SK-N-SH (cell line): ENCODE data around the gene CENPP. TPM values are rescaled to one million over a fixed set of nuclear protein-coding genes. Genes with fewer than 3 reads are reported as not detected.

Experiments used
- CTCF ChIA-PET: fragments of 300-600, 350-600 bp; formaldehyde crosslinking; extraction: SDS; loops from one replicate; lab custom pipeline; 2021; lab: Yijun Ruan, JAX
- POLR2A ChIA-PET: fragments of 350-600 bp; sonication (Branson Sonifier 250); formaldehyde crosslinking; extraction: SDS; loops from one replicate; lab custom pipeline; 2020; ENCODE audit warnings: antibody characterized with exemption, inconsistent platforms; lab: Yijun Ruan, JAX
- DNase-seq: peaks from one replicate; pipeline ENCODE4 v3.0.0; 2012
- H2AFZ ChIP-seq: fragments of 200-600 bp; sonication (generic); 2 replicates; pipeline ENCODE4 v1.8.1; 2016; ENCODE audit warnings: antibody characterized with exemption, mild to moderate bottlenecking, low read depth
- H3F3A ChIP-seq: fragments of 200-600 bp; sonication (generic); replicated peaks from 2 replicates; pipeline ENCODE3; 2016; ENCODE audit warnings: antibody characterized with exemption, mild to moderate bottlenecking; ENCODE audit not compliant: insufficient read depth
- H3K27ac ChIP-seq, 2 experiments: fragments of 200-500 bp in 1 of 2; fragments of 200-600 bp in 1 of 2; sonication (Bioruptor generic) in 1 of 2; sonication (generic), shearing (Covaris generic) in 1 of 2; 2 replicates each; pipeline versions ENCODE4 v1.5.1 to v1.6.1; 2014 to 2016; ENCODE audit warnings: low read depth in 2 of 2, inconsistent platforms in 1 of 2, low read length in 1 of 2, mild to moderate bottlenecking in 1 of 2, mixed read lengths in 1 of 2
- H3K27me3 ChIP-seq: fragments of 200-600 bp; sonication (generic), shearing (Covaris generic); 2 replicates; pipeline ENCODE4 v1.6.1; 2016; ENCODE audit warnings: mixed run types; ENCODE audit not compliant: insufficient read depth
- H3K36me3 ChIP-seq, 2 experiments: fragments of 200-500 bp in 1 of 2; fragments of 200-600 bp in 1 of 2; sonication (Bioruptor generic) in 1 of 2; sonication (generic) in 1 of 2; replicated peaks in 1 of 2; 2 replicates each; pipeline versions ENCODE3 to v1.5.1; 2014 to 2016; ENCODE audit warnings: low read length in 1 of 2, mild to moderate bottlenecking in 1 of 2; ENCODE audit not compliant: insufficient read depth in 2 of 2, control insufficient read depth in 1 of 2
- H3K4me1 ChIP-seq, 2 experiments: fragments of 200-500 bp in 1 of 2; fragments of 200-600 bp in 1 of 2; sonication (Bioruptor generic) in 1 of 2; sonication (generic), shearing (Covaris generic) in 1 of 2; 2 replicates each; pipeline versions ENCODE4 v1.5.1 to v1.6.1; 2014 to 2016; ENCODE audit warnings: low read depth in 1 of 2, low read length in 1 of 2, mixed run types in 1 of 2; ENCODE audit not compliant: insufficient read depth in 2 of 2, control insufficient read depth in 1 of 2
- H3K4me2 ChIP-seq: fragments of 200-600 bp; sonication (generic), shearing (Covaris generic); 2 replicates; pipeline ENCODE4 v1.6.1; 2017; ENCODE audit warnings: mixed run types
- H3K4me3 ChIP-seq, 2 experiments: fragments of 200-500 bp in 1 of 2; fragments of 200-600 bp in 1 of 2; sonication (Bioruptor generic) in 1 of 2; sonication (generic), shearing (Covaris generic) in 1 of 2; 2 replicates each; pipeline versions ENCODE4 v1.5.1 to v1.8.1; 2014 to 2016; ENCODE audit warnings: low read depth in 2 of 2, inconsistent platforms in 1 of 2, low read length in 1 of 2, mild to moderate bottlenecking in 1 of 2, mixed read lengths in 1 of 2, moderate library complexity in 1 of 2
- H3K79me2 ChIP-seq: fragments of 200-600 bp; sonication (generic); 2 replicates; pipeline ENCODE4 v1.8.1; 2017; ENCODE audit warnings: mild to moderate bottlenecking; ENCODE audit not compliant: insufficient read depth
- H3K9ac ChIP-seq: fragments of 200-600 bp; sonication (generic); 2 replicates; pipeline ENCODE4 v1.6.1; 2017; ENCODE audit warnings: mixed run types
- H3K9me2 ChIP-seq: fragments of 200-600 bp; sonication (generic); 2 replicates; pipeline ENCODE4 v1.6.1; 2017; ENCODE audit warnings: mixed run types
- H3K9me3 ChIP-seq: fragments of 200-600 bp; sonication (generic); 2 replicates; pipeline ENCODE4 v1.6.1; 2017; ENCODE audit warnings: mixed run types, mild to moderate bottlenecking, moderate library complexity
- H4K20me1 ChIP-seq: fragments of 200-600 bp; sonication (generic); 2 replicates; pipeline ENCODE4 v1.6.1; 2017; ENCODE audit warnings: mild to moderate bottlenecking, mixed run types; ENCODE audit not compliant: insufficient read depth
- CTCF ChIP-seq: fragments of 200-600 bp; sonication (generic); IDR thresholded peaks from 2 replicates; pipeline ENCODE4 v1.6.1; 2017; ENCODE audit warnings: antibody characterized with exemption, mild to moderate bottlenecking, moderate library complexity
- ELF1 ChIP-seq: IDR thresholded peaks from 2 replicates; pipeline ENCODE4 v1.4.0; 2012
- EP300 ChIP-seq, 2 experiments: IDR thresholded peaks; 2 replicates each; pipeline versions ENCODE4 v1.4.0 to v1.6.1; 2012; ENCODE audit warnings: borderline replicate concordance in 1 of 2, low read depth in 1 of 2, low read length in 1 of 2
- EZH2phosphoT487 ChIP-seq: fragments of 200-600 bp; sonication (generic); IDR thresholded peaks from 2 replicates; pipeline ENCODE4 v1.6.1; 2017; ENCODE audit warnings: low read depth, mixed run types, mild to moderate bottlenecking, antibody characterized with exemption, moderate library complexity, borderline replicate concordance
- FOSL2 ChIP-seq: IDR thresholded peaks from 2 replicates; pipeline ENCODE4 v1.4.0; 2012; ENCODE audit warnings: low read depth, mild to moderate bottlenecking, moderate library complexity, borderline replicate concordance
- GABPA ChIP-seq: IDR thresholded peaks from 2 replicates; pipeline ENCODE4 v1.4.0; 2012; ENCODE audit warnings: low read depth, mild to moderate bottlenecking
- MEF2A ChIP-seq: IDR thresholded peaks from 2 replicates; pipeline ENCODE4 v1.4.0; 2012; ENCODE audit warnings: low read depth, borderline replicate concordance
- MXI1 ChIP-seq: IDR thresholded peaks from 2 replicates; pipeline ENCODE4 v1.6.1; 2012; ENCODE audit warnings: mild to moderate bottlenecking, low read depth, low read length, improper control_type of control experiment
- NFIC ChIP-seq: IDR thresholded peaks from 2 replicates; pipeline ENCODE4 v1.4.0; 2012; ENCODE audit warnings: borderline replicate concordance
- NRF1 ChIP-seq: IDR thresholded peaks from 2 replicates; pipeline ENCODE4 v1.6.1; 2012; ENCODE audit warnings: low read depth, mild to moderate bottlenecking, low read length
- POLR2AphosphoS5 ChIP-seq: IDR thresholded peaks from 2 replicates; pipeline ENCODE4 v1.6.1; 2012; ENCODE audit warnings: low read depth, low read length
- REST ChIP-seq: IDR thresholded peaks from 2 replicates; pipeline ENCODE4 v1.6.1; 2012; ENCODE audit warnings: mild to moderate bottlenecking, low read depth, low read length, moderate library complexity
- RXRA ChIP-seq: IDR thresholded peaks from 2 replicates; pipeline ENCODE4 v1.4.0; 2012; ENCODE audit warnings: low read depth, mild to moderate bottlenecking, borderline replicate concordance
- SIN3A ChIP-seq: IDR thresholded peaks from 2 replicates; pipeline ENCODE4 v1.6.1; 2012; ENCODE audit warnings: low read depth, mild to moderate bottlenecking, low read length, moderate library complexity, borderline replicate concordance
- TCF12 ChIP-seq: IDR thresholded peaks from 2 replicates; pipeline ENCODE4 v1.4.0; 2012
- TEAD4 ChIP-seq: IDR thresholded peaks from 2 replicates; pipeline ENCODE4 v1.4.0; 2012; ENCODE audit warnings: mild to moderate bottlenecking, borderline replicate concordance; ENCODE audit not compliant: insufficient read depth
- USF1 ChIP-seq: IDR thresholded peaks from 2 replicates; pipeline ENCODE4 v1.4.0; 2012; ENCODE audit warnings: low read depth, borderline replicate concordance
- YY1 ChIP-seq: IDR thresholded peaks from 2 replicates; pipeline ENCODE4 v1.4.0; 2012; ENCODE audit warnings: low read depth, mild to moderate bottlenecking
- WGBS: methylation state at CpG from one replicate; pipeline ENCODE4 v1.1.6; 2017; ENCODE audit warnings: low lambda C conversion rate; 5-methylcytosine and 5-hydroxymethylcytosine counted together
- polyA plus RNA-seq, 3 experiments: library from polyadenylated mRNA; depleted of rRNA; stranded (reverse); fragments of >200 nt; gene quantifications; 2 replicates each; pipeline ENCODE4 v1.2.3, GENCODE V29; 2012

CENPP gene
- polyA plus RNA-seq, 1 of the 3 experiments (the other 2 are of a cell fraction) = 1.3 TPM

- Histone ChIP-seq H3K9me2 (no peaks in the 10 kb centered on the region), H4K20me1 (0 out of 2 replicates have a peak, but pooled peaks cover 6% of the 10 kb centered on the region), H3F3A (peaks cover 19% of the 10 kb centered on the region), H2AFZ (peak overlapping the region; percentile 85), H3K9me3 (no peaks in the 10 kb centered on the region), H3K4me1 (peaks cover 5 to 15% of the 10 kb centered on the region in 2 experiments; a peak in 3 of 4 replicates), H3K4me2 (peak overlapping the region; percentile 91), H3K79me2 (peaks cover 46% of the 10 kb centered on the region), H3K27me3 (no peaks in the 10 kb centered on the region), H3K36me3 (peaks cover 41 to 44% of the 10 kb centered on the region in 2 experiments), H3K27ac (peak overlapping the region; percentile 80 to 81), H3K4me3 (peak overlapping the region; percentile 81 to 87), H3K9ac (peak overlapping the region; percentile 89)
- WGBS = 16% methylated on average over 13 of the region's 13 CpGs
- CTCF ChIA-PET = interaction anchor here (0.9 to 1.1 kb wide), 5 partner anchors 16 to 335 kb away, joined by 3 to 5 read pairs (median 3); no protein-coding TSS in a partner anchor
- no peak for TF ChIP-seq RXRA
- TF ChIP-seq SIN3A = no peak
- TF ChIP-seq NRF1 = no peak
- TF ChIP-seq MXI1 = no peak
- no peak for TF ChIP-seq REST
- TF ChIP-seq YY1 = no peak
- no peak for TF ChIP-seq MEF2A
- no peak for TF ChIP-seq CTCF
- no peak for TF ChIP-seq EP300 (IDR thresholded peaks at IDR 0.05; ENCODE audit: borderline replicate concordance in 1 of 2, low read depth in 1 of 2, low read length in 1 of 2)
- TF ChIP-seq ELF1 = no peak
- TF ChIP-seq GABPA = no peak
- no peak for TF ChIP-seq EZH2phosphoT487
- TF ChIP-seq FOSL2 = no peak
- no peak for TF ChIP-seq USF1
- no peak for TF ChIP-seq NFIC
- no peak for TF ChIP-seq TEAD4
- TF ChIP-seq TCF12 = no peak
- TF ChIP-seq POLR2AphosphoS5 = no peak
- peak; percentile 5 for DNase-seq
- POLR2A ChIA-PET = no interaction called here
Observed at GRCh38 chr9:92294297-92294676, 31.5 kb upstream of the CENPP start.
